LoVo (cell line): ENCODE measurements around the gene TLDC2.
A peak's percentile ranks its signal among the peaks of the same experiment; 100 is the strongest.
"Not testable (repeated sequence)": the region's sequence is repeated elsewhere in the genome, so short reads cannot be mapped to it uniquely, and the experiment has no call there.

ENCODE experiments used
- DNase-seq: peaks from one replicate; pipeline ENCODE4 v3.0.0-alpha.2; 2016; ENCODE audit warnings: low spot score

TLDC2 gene

DNA sequence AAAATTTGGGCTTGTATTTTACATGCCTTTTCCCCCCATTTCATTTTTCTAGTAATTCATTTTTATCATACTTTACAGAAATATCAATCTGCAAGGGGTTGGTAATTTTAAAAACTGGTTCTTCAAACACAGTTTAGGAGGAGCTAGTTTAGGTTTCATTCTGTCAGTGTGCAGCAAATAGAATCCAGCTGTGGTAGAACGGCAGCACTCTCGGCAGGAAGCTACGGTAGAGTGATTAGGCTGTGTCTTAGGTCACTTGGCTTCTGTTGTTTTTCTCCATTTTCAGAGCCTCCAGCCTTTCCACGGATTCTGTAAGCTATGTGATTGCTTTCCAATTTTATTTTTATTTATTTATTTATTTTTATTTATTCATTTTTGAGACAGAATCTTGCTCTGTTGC lies 32.7 kb downstream of the TLDC2 start:
- DNase-seq, result no peak

DNA sequence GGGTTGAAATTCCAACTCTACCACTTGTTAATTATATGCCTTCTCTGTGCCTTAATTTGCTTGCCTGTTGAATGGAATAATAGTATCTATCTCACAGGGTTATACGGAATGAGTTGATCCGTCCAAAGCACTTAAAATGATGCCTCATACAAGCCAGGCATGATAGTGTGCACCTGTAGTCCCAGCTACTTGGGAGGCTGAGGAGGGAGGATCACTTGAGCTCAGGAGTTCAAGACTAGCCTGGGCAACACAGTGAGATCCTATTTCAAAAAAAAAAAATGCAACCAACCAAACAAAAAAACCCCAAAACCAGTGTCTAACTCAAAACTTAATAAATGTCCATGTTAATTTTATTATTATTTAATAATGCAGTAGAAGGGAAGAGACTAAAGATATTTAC lies 40.3 kb downstream of the TLDC2 start:
- no peak for DNase-seq

DNA sequence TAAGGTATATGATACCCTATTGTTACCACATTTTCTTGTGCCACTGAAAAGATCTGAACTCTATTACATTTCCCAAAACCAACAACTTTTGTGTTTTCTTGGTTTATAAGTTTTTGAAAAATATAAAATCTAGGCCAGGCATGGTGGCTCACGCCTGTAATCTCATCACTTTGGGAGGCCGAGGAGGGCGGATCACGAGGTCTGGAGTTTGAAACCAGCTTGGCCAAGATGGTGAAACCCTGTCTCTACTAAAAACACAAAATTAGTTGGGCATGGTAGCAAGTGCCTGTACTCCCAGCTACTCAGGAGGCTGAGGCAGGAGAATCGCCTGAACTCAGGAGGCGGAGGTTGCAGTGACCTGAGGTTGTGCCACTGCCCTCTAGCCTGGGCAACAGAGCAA lies 41.3 kb downstream of the TLDC2 start:
- no peak for DNase-seq

DNA sequence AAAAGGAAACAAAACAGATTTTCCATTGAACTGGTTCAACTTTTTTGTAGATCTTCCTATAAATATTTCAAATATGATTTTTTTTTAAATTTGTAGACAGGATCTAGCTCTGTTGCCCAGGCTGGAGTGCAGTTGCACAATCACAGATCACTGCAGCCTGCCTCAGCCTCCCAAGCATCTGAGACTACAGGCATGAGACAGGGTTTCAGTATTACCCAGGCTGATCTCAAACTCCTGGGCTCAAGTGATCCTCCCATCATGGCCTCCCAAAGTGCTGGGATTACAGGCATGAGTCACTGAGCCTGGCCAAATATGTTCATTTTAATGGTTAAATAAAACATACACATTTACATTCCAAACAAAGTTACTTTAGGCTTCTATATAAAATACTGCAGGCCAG lies 42.0 kb downstream of the TLDC2 start:
- no peak for DNase-seq

DNA sequence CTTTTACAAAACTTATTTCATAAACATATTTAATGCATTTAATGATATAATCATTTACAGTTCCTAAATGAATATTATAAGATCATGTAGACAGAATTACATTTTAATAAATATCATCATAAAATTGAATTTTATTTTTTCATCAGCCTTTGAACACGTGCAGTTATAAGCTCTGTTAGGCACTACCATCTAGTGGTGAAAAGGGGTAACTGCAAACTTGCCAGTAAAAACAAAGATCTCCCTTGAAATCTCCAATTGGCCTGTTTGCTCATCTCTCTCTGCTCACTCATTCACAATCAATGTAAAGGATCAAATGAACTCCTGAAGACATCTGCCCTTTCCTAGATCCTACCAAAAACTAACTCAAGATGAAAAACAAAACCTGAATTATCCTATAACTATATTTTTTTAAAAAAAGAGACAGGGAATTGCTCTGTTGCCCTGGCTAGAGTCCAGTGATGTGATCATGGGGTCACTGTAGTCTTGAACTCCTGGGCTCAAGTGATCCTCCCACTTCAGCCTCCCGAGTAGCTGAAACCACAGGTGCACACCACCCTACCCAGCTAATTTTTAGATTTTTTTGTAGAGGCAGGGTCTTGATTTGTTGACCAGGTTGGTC lies 43.9 kb downstream of the TLDC2 start:
- peak; percentile 61 for DNase-seq

DNA sequence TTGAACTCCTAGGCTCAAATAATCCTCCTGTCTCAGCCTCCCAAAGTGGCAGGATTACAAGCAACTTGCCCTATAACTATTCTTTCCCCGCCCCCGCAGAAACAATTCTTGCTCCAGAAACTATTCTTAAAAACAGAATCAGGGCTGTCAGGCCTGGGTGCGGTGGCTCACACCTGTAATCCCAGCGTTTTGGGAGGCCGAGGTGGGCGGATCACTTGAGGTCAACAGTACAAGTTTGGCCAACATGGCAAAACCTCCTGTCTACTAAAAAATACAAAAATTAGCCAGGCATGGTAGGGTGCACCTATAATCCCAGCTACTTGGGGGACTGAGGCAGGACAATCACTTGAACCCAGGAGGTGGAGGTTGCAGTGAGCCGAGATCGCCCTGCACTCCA lies 44.4 kb downstream of the TLDC2 start:
- no peak for DNase-seq

GRCh38 chr20:36924167-36925045 lies 48.5 kb downstream of the TLDC2 start:
- no peak for DNase-seq

- no peak for DNase-seq
Observed at GRCh38 chr20:36925234-36925633, 49.3 kb downstream of the TLDC2 start.

- DNase-seq, result no peak
Observed at GRCh38 chr20:36926653-36927200, 50.8 kb downstream of the TLDC2 start.

GRCh38 chr20:36927704-36928103 lies 51.8 kb downstream of the TLDC2 start:
- no peak for DNase-seq

DNA sequence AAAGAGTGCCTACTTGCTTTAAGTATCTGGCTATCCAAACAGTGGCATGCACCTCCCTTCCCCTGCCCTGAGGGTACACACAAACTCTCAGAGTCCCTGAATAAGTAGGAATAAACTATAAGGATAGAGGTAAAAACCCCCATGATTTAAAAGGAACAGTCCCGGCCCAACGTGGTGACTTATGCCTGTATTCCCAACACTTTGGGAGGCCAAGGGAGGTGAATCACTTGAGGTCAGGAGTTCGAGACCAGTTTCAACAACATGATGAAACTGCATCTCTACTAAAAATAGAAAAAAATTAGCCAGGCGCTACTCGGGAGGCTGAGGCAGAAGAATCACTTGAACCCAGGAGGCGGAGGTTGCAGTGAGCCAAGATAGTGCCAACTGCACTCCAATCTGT lies 53.4 kb downstream of the TLDC2 start:
- no peak for DNase-seq

DNA sequence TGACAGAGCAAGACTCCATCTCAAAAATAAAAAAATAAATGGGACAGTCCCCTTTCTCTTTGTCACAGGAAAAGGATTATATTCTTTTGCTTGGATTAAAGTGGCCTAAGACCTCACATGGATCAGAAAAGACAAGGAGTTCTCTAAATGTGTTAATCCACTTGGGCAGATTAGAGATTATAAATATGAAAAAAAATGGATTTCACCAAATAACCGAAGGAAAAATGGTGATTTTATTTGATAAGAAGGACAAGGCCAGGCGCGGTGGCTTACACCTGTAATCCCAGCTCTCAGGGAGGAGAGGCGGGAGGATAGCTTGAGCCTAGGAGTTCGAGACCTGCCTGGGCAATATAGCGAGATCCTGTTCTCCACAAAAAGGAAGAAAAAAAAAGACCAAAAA lies 53.8 kb downstream of the TLDC2 start:
- DNase-seq, result no peak

DNA sequence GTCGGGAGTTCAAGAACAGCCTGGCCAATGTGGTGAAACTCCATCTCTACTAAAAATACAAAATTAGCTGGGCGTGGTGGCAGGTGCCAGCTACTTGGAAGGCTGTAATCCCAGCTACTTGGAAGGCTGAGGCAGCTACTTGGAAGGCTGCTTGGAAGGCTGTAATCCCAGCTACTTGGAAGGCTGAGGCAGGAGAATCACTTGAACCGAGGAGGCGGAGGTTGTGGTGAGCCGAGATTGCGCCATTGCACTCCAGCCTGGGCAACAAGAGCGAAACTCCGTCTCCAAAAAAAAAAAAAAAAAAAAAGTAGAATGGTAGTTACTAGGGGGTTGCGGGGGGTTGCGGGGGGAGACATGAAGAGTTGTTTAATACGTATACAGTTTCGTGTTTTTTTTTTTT lies 56.1 kb downstream of the TLDC2 start:
- not testable (repeated sequence) for DNase-seq

DNA sequence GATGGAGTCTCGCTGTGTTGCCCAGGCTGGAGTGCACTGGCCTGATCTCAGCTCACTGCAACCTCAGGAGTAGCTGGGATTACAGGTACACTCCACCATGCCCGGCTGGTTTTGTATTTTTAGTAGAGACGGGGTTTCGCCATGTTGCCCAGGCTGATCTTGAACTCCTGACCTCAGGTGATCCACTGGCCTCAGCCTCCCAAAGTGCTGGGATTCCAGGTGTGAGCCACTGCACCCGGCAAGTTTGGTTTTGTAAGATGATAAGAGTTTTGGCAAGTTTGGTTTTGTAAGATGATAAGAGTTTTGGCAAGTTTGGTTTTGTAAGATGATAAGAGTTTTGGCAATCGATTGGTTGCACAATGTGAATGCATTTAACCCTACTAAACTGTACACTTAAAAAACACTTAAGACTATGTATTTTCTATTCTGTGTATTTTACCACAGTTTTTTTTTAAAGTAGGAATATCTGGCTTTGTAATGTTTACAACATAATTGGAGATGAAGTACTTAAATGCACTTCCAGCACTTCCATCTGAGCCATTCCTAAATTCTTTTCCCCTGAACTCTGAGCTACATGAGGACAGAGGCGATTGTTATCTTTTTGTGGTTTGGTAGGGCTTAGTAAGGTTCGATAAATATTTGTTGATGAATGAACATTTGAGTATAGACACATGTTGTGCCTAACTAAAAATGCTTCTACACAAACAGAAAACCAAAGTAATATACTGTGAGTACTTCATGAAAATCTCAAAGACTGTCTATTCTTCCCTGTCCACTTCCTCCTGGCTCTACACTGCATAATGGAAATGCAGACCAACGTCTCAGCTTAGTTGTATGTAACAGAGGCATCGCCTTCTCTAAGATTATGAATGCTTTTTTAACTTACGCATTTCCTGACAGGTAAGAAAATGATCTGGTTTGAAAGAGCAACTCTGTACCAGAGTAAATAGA lies 56.8 kb downstream of the TLDC2 start:
- DNase-seq, result no peak

- DNase-seq, result not testable (repeated sequence)
Observed at GRCh38 chr20:36933571-36933970, 57.6 kb downstream of the TLDC2 start.

GRCh38 chr20:36936341-36936740 lies 60.4 kb downstream of the TLDC2 start:
- DNase-seq, result no peak

DNA sequence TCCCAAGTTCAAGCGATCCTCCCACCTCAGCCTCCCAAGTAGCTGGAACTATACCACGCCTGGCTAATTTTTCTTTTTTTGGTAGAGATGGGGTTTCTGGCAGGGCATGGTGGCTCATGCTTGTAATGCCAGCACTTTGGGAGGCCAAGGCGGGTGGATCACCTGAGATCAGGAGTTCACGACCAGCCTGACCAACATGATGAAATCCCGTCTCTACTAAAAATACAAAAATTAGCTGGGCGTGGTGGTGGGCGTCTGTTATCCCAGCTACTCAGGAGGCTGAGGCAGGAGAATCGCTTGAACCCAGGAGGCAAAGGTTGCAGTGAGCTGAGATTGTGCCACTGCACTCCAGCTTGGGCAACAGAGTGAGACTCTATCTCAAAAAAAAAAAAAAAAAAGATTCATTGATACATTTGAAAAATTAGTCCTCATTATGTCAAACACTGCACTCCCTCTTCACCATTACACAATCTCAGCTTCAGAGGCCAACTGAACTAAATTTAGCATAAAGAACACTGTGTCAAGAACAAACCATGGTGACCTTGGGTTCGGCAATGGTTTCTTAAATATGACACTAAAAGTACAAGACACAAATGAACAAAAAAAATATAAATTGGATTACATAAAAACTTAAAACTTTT lies 60.9 kb downstream of the TLDC2 start:
- not testable (repeated sequence) for DNase-seq

DNA sequence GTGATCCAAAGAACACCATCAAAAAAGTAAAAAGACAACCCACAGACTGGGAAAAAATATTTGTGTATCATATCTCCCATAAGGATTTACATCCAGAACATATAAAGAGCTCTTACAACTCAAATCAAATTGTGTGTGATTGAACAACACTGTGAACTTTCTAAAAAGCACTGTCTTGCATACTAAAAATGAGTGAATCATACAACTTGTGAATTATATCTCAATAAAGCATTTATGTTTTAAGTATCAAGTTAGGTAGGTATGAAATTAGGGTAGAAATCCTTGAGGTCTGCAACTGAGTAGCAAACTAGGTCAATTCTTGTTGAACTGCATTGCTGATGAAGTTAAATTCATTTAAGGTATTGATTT lies 61.4 kb downstream of the TLDC2 start:
- no peak for DNase-seq

- DNase-seq, result no peak
Observed at GRCh38 chr20:36941401-36941835, 65.5 kb downstream of the TLDC2 start.
